HUES6 (cell line): ENCODE measurements around the gene SH2B2.
"Not testable (repeated sequence)": the region's sequence is repeated elsewhere in the genome, so short reads cannot be mapped to it uniquely, and the experiment has no call there.

ENCODE experiments used
- H3K27ac ChIP-seq: 2 replicates; pipeline ENCODE4 v1.7.0; 2013; ENCODE audit warnings: low read depth, mild to moderate bottlenecking, low read length, inconsistent platforms
- H3K27me3 ChIP-seq: 2 replicates; pipeline ENCODE4 v1.6.1; 2013; ENCODE audit warnings: low read length; ENCODE audit not compliant: control insufficient read depth, insufficient read depth
- H3K36me3 ChIP-seq: 2 replicates; pipeline ENCODE4 v1.6.1; 2013; ENCODE audit warnings: low read length; ENCODE audit not compliant: control insufficient read depth, insufficient read depth
- H3K4me1 ChIP-seq: 2 replicates; pipeline ENCODE4 v1.6.1; 2013; ENCODE audit warnings: low read length; ENCODE audit not compliant: control insufficient read depth, insufficient read depth
- H3K4me3 ChIP-seq: 2 replicates; pipeline ENCODE4 v1.5.1; 2013; ENCODE audit warnings: low read depth, low read length
- H3K9ac ChIP-seq: one replicate; pipeline ENCODE4 v1.6.1; 2013; ENCODE audit warnings: mild to moderate bottlenecking, low read length
- H3K9me3 ChIP-seq: 2 replicates; pipeline ENCODE4 v1.6.1; 2013; ENCODE audit warnings: low read depth, low read length; ENCODE audit not compliant: control insufficient read depth, insufficient read depth

SH2B2 gene

GRCh38 chr7:102327183-102327582, 40.5 kb downstream of the SH2B2 start:
- H3K27ac ChIP-seq, H3K4me3 ChIP-seq, H3K36me3 ChIP-seq, H3K27me3 ChIP-seq, H3K4me1 ChIP-seq, H3K9ac ChIP-seq, H3K9me3 ChIP-seq: not testable (repeated sequence)

GRCh38 chr7:102328863-102329262, 42.2 kb downstream of the SH2B2 start:
- not testable (repeated sequence) for H3K27me3 ChIP-seq, H3K27ac ChIP-seq, H3K9ac ChIP-seq, H3K36me3 ChIP-seq, H3K4me1 ChIP-seq, H3K4me3 ChIP-seq, H3K9me3 ChIP-seq

GRCh38 chr7:102329366-102329765, 42.7 kb downstream of the SH2B2 start:
- H3K27ac ChIP-seq, H3K4me3 ChIP-seq, H3K9ac ChIP-seq, H3K9me3 ChIP-seq, H3K4me1 ChIP-seq, H3K27me3 ChIP-seq, H3K36me3 ChIP-seq: not testable (repeated sequence)

GRCh38 chr7:102330666-102331460, 44.2 kb downstream of the SH2B2 start:
- H3K27ac ChIP-seq, H3K9me3 ChIP-seq, H3K4me1 ChIP-seq, H3K27me3 ChIP-seq, H3K4me3 ChIP-seq, H3K36me3 ChIP-seq, H3K9ac ChIP-seq: not testable (repeated sequence)

- not testable (repeated sequence) for H3K4me1 ChIP-seq, H3K27ac ChIP-seq, H3K9ac ChIP-seq, H3K9me3 ChIP-seq, H3K36me3 ChIP-seq, H3K4me3 ChIP-seq, H3K27me3 ChIP-seq
These were observed 48.9 kb downstream of the SH2B2 start for GRCh38 chr7:102335574-102335973.

- not testable (repeated sequence) for H3K27me3 ChIP-seq, H3K9me3 ChIP-seq, H3K36me3 ChIP-seq, H3K27ac ChIP-seq, H3K4me1 ChIP-seq, H3K9ac ChIP-seq, H3K4me3 ChIP-seq
These were observed 50.3 kb downstream of the SH2B2 start for GRCh38 chr7:102337002-102337401.

- not testable (repeated sequence) for H3K9ac ChIP-seq, H3K4me3 ChIP-seq, H3K27ac ChIP-seq
These were observed 50.8 kb downstream of the SH2B2 start for GRCh38 chr7:102337420-102337819.

GRCh38 chr7:102340599-102341368, 54.1 kb downstream of the SH2B2 start:
- H3K9ac ChIP-seq, H3K4me1 ChIP-seq, H3K27me3 ChIP-seq, H3K4me3 ChIP-seq, H3K9me3 ChIP-seq, H3K27ac ChIP-seq, H3K36me3 ChIP-seq: not testable (repeated sequence)

More at GRCh38 chr7:102337420-102337819, 50.8 kb downstream of the SH2B2 start:
- H3K27me3 ChIP-seq, H3K36me3 ChIP-seq, H3K9me3 ChIP-seq, H3K4me1 ChIP-seq: not testable (repeated sequence)

GRCh38 chr7:102346983-102347382, 60.3 kb downstream of the SH2B2 start:
- H3K27ac ChIP-seq, H3K36me3 ChIP-seq, H3K27me3 ChIP-seq, H3K4me3 ChIP-seq, H3K9ac ChIP-seq, H3K9me3 ChIP-seq, H3K4me1 ChIP-seq: not testable (repeated sequence)

- not testable (repeated sequence) for H3K27me3 ChIP-seq, H3K9ac ChIP-seq, H3K4me3 ChIP-seq, H3K36me3 ChIP-seq, H3K27ac ChIP-seq, H3K9me3 ChIP-seq, H3K4me1 ChIP-seq
These were observed 69.7 kb downstream of the SH2B2 start, which contains the start of gene SPDYE6 for GRCh38 chr7:102356344-102356743. TSS of gene SPDYE6 (minus strand) at chr7:102356444. CDS start at chr7:102356023, 421 bp downstream.

GRCh38 chr7:102363549-102364393, 77.1 kb downstream of the SH2B2 start:
- not testable (repeated sequence) for H3K4me1 ChIP-seq, H3K9me3 ChIP-seq, H3K27me3 ChIP-seq
- Histone ChIP-seq H3K36me3 (peaks cover 11% of the 10 kb centered on the region), H3K4me3 (peak overlapping the region; percentile 71), H3K9ac (peak overlapping the region; percentile 69), H3K27ac (peak overlapping the region; percentile 23; the same call in 1 of the 2 replicates)
